HepG2 (cell line): ENCODE measurements around the gene SEC24D. TPM values are rescaled to one million over a fixed set of nuclear protein-coding genes. Genes with fewer than 3 reads are reported as not detected.

ENCODE experiments used
- ATAC-seq: fragments of 200-7000 bp; cut with Tn5 transposase; 3 replicates; pipeline ENCODE4 v1.9.1; 2020; ENCODE audit warnings: mild to moderate bottlenecking, moderate library complexity
- BruUV-seq: library from RNA; stranded (reverse); fragments of 400-500 nt; replicated peaks from 2 replicates; lab custom pipeline; 2021; lab: Mats Ljungman, UMichigan
- CTCF ChIA-PET: fragments of 300-600 bp; formaldehyde crosslinking; extraction: SDS; loops from one replicate; lab custom pipeline; 2021; ENCODE audit warnings: low total read pairs, inconsistent platforms, low intra/inter-chr PET ratio; lab: Yijun Ruan, JAX
- POLR2A ChIA-PET: fragments of 350-600 bp; sonication (Branson Sonifier 250); formaldehyde crosslinking; loops from one replicate; lab custom pipeline; 2020; ENCODE audit warnings: antibody characterized with exemption, inconsistent platforms; lab: Yijun Ruan, JAX
- DNase-seq: peaks from one replicate; pipeline ENCODE4 v3.0.0-alpha.2; 2015; ENCODE audit warnings: low spot score
- FAIRE-seq: peaks from 3 replicates; lab custom pipeline; 2011; peaks lifted over from hg19 to GRCh38; lab: Jason Lieb, UNC
- H2AFZ ChIP-seq: one replicate; pipeline ENCODE4 v1.6.1; 2011; ENCODE audit warnings: low read length, inconsistent platforms
- H3K27ac ChIP-seq: fragments of 300-600 bp; 3 replicates; pipeline ENCODE4 v1.8.0; 2011; ENCODE audit warnings: mixed run types, mild to moderate bottlenecking, mixed read lengths, low read length, inconsistent platforms; ENCODE audit not compliant: insufficient read depth; ENCODE audit errors: extremely low read length
- H3K27me3 ChIP-seq, 2 experiments: fragments of 200-600 bp in 1 of 2; 2 replicates in 1 of 2; 3 replicates in 1 of 2; pipeline versions ENCODE4 v1.6.0 to v1.8.0; 2011; ENCODE audit warnings: low read length in 2 of 2, mild to moderate bottlenecking in 2 of 2, moderate library complexity in 2 of 2, inconsistent platforms in 1 of 2; ENCODE audit not compliant: insufficient read depth in 2 of 2, control insufficient read depth in 1 of 2
- H3K36me3 ChIP-seq, 2 experiments: fragments of 200-600 bp in 1 of 2; replicated peaks in 1 of 2; 2 replicates in 1 of 2; 3 replicates in 1 of 2; pipeline versions ENCODE4 v1.5.1 to v1.8.0; 2011; ENCODE audit warnings: low read length in 2 of 2, inconsistent platforms in 1 of 2; ENCODE audit not compliant: insufficient read depth in 2 of 2, control insufficient read depth in 1 of 2
- H3K4me1 ChIP-seq: 2 replicates; pipeline ENCODE4 v1.5.1; 2012; ENCODE audit warnings: low read length, inconsistent platforms; ENCODE audit not compliant: insufficient read depth
- H3K4me2 ChIP-seq: 2 replicates; pipeline ENCODE4 v1.6.0; 2011; ENCODE audit warnings: low read depth, low read length, inconsistent platforms
- H3K4me3 ChIP-seq, 3 experiments: fragments of 200-600 bp in 1 of 3; sonication (generic), shearing (Covaris generic) in 1 of 3; replicated peaks in 1 of 3; 2 replicates each; pipeline ENCODE4 v1.5.1; 2011 to 2016; ENCODE audit warnings: low read length in 3 of 3, inconsistent platforms in 2 of 3, low read depth in 2 of 3, mild to moderate bottlenecking in 2 of 3, control low read depth in 1 of 3, mixed read lengths in 1 of 3; ENCODE audit not compliant: insufficient read depth in 1 of 3
- H3K79me2 ChIP-seq: one replicate; pipeline ENCODE4 v1.6.1; 2011; ENCODE audit warnings: low read length, inconsistent platforms; ENCODE audit not compliant: insufficient read depth
- H3K9ac ChIP-seq: 2 replicates; pipeline ENCODE4 v1.6.0; 2011; ENCODE audit warnings: mild to moderate bottlenecking, low read depth, low read length, inconsistent platforms; ENCODE audit not compliant: insufficient read depth
- H3K9me3 ChIP-seq: 2 replicates; pipeline ENCODE4 v1.5.1; 2012; ENCODE audit warnings: mild to moderate bottlenecking, low read length
- H4K20me1 ChIP-seq: 2 replicates; pipeline ENCODE4 v1.6.0; 2011; ENCODE audit warnings: inconsistent platforms, mild to moderate bottlenecking, low read length, moderate library complexity; ENCODE audit not compliant: insufficient read depth
- ATF6 ChIP-seq: sonication (generic); formaldehyde crosslinking; conservative IDR thresholded peaks from 2 replicates; pipeline ENCODE4 v1.4.0; 2020; ENCODE audit warnings: missing genetic modification reagents
- ELF1 ChIP-seq: sonication (generic); formaldehyde crosslinking; IDR thresholded peaks from 2 replicates; pipeline ENCODE4 v1.4.0; 2020; ENCODE audit warnings: missing genetic modification reagents
- FLYWCH1 ChIP-seq: sonication (generic); formaldehyde crosslinking; IDR thresholded peaks from 2 replicates; pipeline ENCODE4 v1.8.1; 2023; ENCODE audit warnings: mild to moderate bottlenecking, missing genetic modification reagents
- GATAD2A ChIP-seq: IDR thresholded peaks from 2 replicates; pipeline ENCODE4 v1.6.1; 2016
- HOMEZ ChIP-seq: IDR thresholded peaks from 2 replicates; pipeline ENCODE4 v1.6.1; 2016; ENCODE audit warnings: low read depth
- IRF2 ChIP-seq: IDR thresholded peaks from 2 replicates; pipeline ENCODE4 v1.6.1; 2018; ENCODE audit warnings: missing genetic modification reagents, missing compliant biosample characterization
- MTERF4 ChIP-seq: sonication (generic); formaldehyde crosslinking; IDR thresholded peaks from 2 replicates; pipeline ENCODE4 v1.8.0; 2023; ENCODE audit warnings: mild to moderate bottlenecking, missing genetic modification reagents
- MTF2 ChIP-seq: sonication (generic); formaldehyde crosslinking; IDR thresholded peaks from 2 replicates; pipeline ENCODE4 v1.5.0; 2020; ENCODE audit warnings: missing genetic modification reagents, borderline replicate concordance
- MYNN ChIP-seq: sonication (generic); formaldehyde crosslinking; IDR thresholded peaks from 2 replicates; pipeline ENCODE4 v1.4.0; 2020; ENCODE audit warnings: mild to moderate bottlenecking, low read depth, missing genetic modification reagents
- NFYC ChIP-seq: IDR thresholded peaks from 2 replicates; pipeline ENCODE4 v1.6.1; 2016; ENCODE audit warnings: missing genetic modification reagents, missing compliant biosample characterization
- RBM22 ChIP-seq: fragments of 200-400 bp; formaldehyde crosslinking; optimal IDR thresholded peaks from 2 replicates; pipeline ENCODE3; 2017; ENCODE audit warnings: mild to moderate bottlenecking, low read length, moderate library complexity
- RBM39 ChIP-seq: fragments of 200-400 bp; formaldehyde crosslinking; IDR thresholded peaks from one replicate; pipeline ENCODE4 v1.6.1; 2018; ENCODE audit warnings: antibody characterized with exemption, mild to moderate bottlenecking, low read depth, low read length; ENCODE audit not compliant: poor library complexity, severe bottlenecking
- SOX5 ChIP-seq: IDR thresholded peaks from 2 replicates; pipeline ENCODE4 v1.6.1; 2016; ENCODE audit warnings: borderline replicate concordance
- SUZ12 ChIP-seq: fragments of 150-350 bp; IDR thresholded peaks from 2 replicates; pipeline ENCODE4 v1.6.1; 2014; ENCODE audit warnings: low read depth, low read length
- ZBTB21 ChIP-seq: sonication (generic); formaldehyde crosslinking; IDR thresholded peaks from 2 replicates; pipeline ENCODE4 v1.4.0; 2020; ENCODE audit warnings: missing genetic modification reagents
- ZNF670 ChIP-seq: sonication (generic); formaldehyde crosslinking; IDR thresholded peaks from 2 replicates; pipeline ENCODE4 v1.8.0; 2022; ENCODE audit warnings: mild to moderate bottlenecking, missing genetic modification reagents, borderline replicate concordance
- ZNF766 ChIP-seq: sonication (generic); formaldehyde crosslinking; IDR thresholded peaks from 2 replicates; pipeline ENCODE4 v1.5.0; 2020; ENCODE audit warnings: missing genetic modification reagents, borderline replicate concordance
- WGBS: methylation state at CpG from one replicate; pipeline ENCODE4 v1.1.6; 2017; ENCODE audit warnings: low lambda C conversion rate; 5-methylcytosine and 5-hydroxymethylcytosine counted together
- in situ Hi-C: cut with HindIII; loops from 2 replicates; pipeline ENCODE4 v1.10.0; 2017; ENCODE audit warnings: low pct_unique_long_range_greater_than_20kb; ENCODE audit not compliant: extremely low pct_ligation_motif_present
- intact Hi-C: fragments of 100-400 bp; cut with micrococcal nuclease; formaldehyde crosslinking; loops from one replicate; pipeline ENCODE4 v1.10.0; 2022; ENCODE audit not compliant: unreplicated experiment
- polyA plus RNA-seq, 8 experiments: library from polyadenylated mRNA; depleted of rRNA in 3 of 8; stranded (reverse) in 7 of 8; unstranded in 1 of 8; fragments of >200 nt; fragmentation: Illumina TruSeq in 4 of 8; extraction: Trizol in 4 of 8; gene quantifications; 2 replicates each; pipeline versions ENCODE4 v1.2.1 to v1.2.3, GENCODE V29; 2011 to 2016; ENCODE audit warnings: low read depth in 4 of 8, missing spikeins in 1 of 8, mixed read lengths in 1 of 8; ENCODE audit not compliant: insufficient read depth in 1 of 8
- total RNA-seq, 5 experiments: library from RNA; depleted of rRNA; stranded (reverse); fragments of >200 nt; fragmentation: Illumina TruSeq; extraction: Trizol; gene quantifications; 2 replicates each; pipeline ENCODE4 v1.2.3, GENCODE V29; 2016; ENCODE audit warnings: low read depth in 1 of 5

Gene SEC24D
- total and polyA plus RNA-seq, 2 of the 13 experiments (the other 11 are each of a cell fraction or from before 2014, with no cell fraction given): 30.0 to 51.1 TPM

- TF ChIP-seq ZNF670 (CRISPR knock-in tag) (peak; percentile 66; the same call in 1 of the 2 replicates), ATF6 (CRISPR knock-in tag) (0 out of 2 replicates have a peak, but pooled peaks have one; percentile 26), ZBTB21 (peak; percentile 76), ZNF766 (CRISPR knock-in tag) (peak; percentile 89; the same call in 1 of the 2 replicates), FLYWCH1 (CRISPR knock-in tag) (no peak)
Observed at GRCh38 chr4:118684873-118685811, 150.8 kb downstream of the SEC24D start, which contains the start of gene METTL14 (continued).

GRCh38 chr4:118683513-118683912 lies 152.4 kb downstream of the SEC24D start:
- Histone ChIP-seq H3K4me3 (peak overlapping the region; percentile 55 to 65 (median 56)), H3K27me3 (no peaks in the 10 kb centered on the region; a peak in 1 of 5 replicates), H3K4me2 (peak overlapping the region; percentile 80), H3K9ac (peak overlapping the region; percentile 58), H3K36me3 (no peaks in the 10 kb centered on the region; a peak in 1 of 5 replicates), H3K27ac (peak overlapping the region; percentile 7), H3K4me1 (peaks cover 37% of the 10 kb centered on the region), H2AFZ (peak overlapping the region; percentile 97), H3K79me2 (peaks cover 28% of the 10 kb centered on the region), H3K9me3 (no peaks in the 10 kb centered on the region), H4K20me1 (peaks cover 17% of the 10 kb centered on the region; the same call in 1 of the 2 replicates)
- in situ Hi-C loops: no loop called here
- WGBS: 3% methylated on average over 2 of the region's 2 CpGs
- ChIA-PET CTCF (no interaction called here), POLR2A (no interaction called here)
- BruUV-seq: no TSS peak
- DNase-seq (peak; percentile 49), FAIRE-seq (peak; percentile 90), ATAC-seq (peak; percentile 77)
- intact Hi-C loops: loop anchor here (1.0 kb wide), 1 partner anchor 144 kb away; no protein-coding TSS in a partner anchor
- TF ChIP-seq MYNN (no peak), MTERF4 (no peak), SUZ12 (peak; percentile 45; the same call in 1 of the 2 replicates), HOMEZ (CRISPR knock-in tag) (0 out of 2 replicates have a peak, but pooled peaks have one; percentile 33), SOX5 (CRISPR knock-in tag) (0 out of 2 replicates have a peak, but pooled peaks have one; percentile 9), IRF2 (CRISPR knock-in tag) (0 out of 2 replicates have a peak, but pooled peaks have one; percentile 26), RBM39 (no peak), ELF1 (peak; percentile 87), GATAD2A (CRISPR knock-in tag) (0 out of 2 replicates have a peak, but pooled peaks have one; percentile 9), NFYC (CRISPR knock-in tag) (0 out of 2 replicates have a peak, but pooled peaks have one; percentile 27), MTF2 (no peak), RBM22 (no peak)
